Hepatocyte (in vitro differentiated cells): ENCODE results near the gene S100A7. TPM values are rescaled to one million over a fixed set of nuclear protein-coding genes. Genes with fewer than 3 reads are reported as not detected.
"Not testable (repeated sequence)": the region's sequence is repeated elsewhere in the genome, so short reads cannot be mapped to it uniquely, and the experiment has no call there.

Experiments used
- DNase-seq: peaks from one replicate; pipeline ENCODE4 v3.0.0-alpha.2; 2016; ENCODE audit warnings: low spot score
- H2AFZ ChIP-seq: fragments of 200-600 bp; sonication (generic); 2 replicates; pipeline ENCODE4 v1.6.0; 2016; ENCODE audit warnings: antibody characterized with exemption, mild to moderate bottlenecking
- H3K27ac ChIP-seq: fragments of 200-600 bp; sonication (generic); 2 replicates; pipeline ENCODE4 v1.5.1; 2016; ENCODE audit warnings: mild to moderate bottlenecking
- H3K27me3 ChIP-seq: fragments of 200-600 bp; sonication (generic); 2 replicates; pipeline ENCODE4 v1.6.1; 2016
- H3K36me3 ChIP-seq: fragments of 200-600 bp; sonication (generic); replicated peaks from 2 replicates; pipeline ENCODE4 v1.5.1; 2016; ENCODE audit warnings: low read depth; ENCODE audit not compliant: insufficient read depth
- H3K4me1 ChIP-seq: fragments of 200-600 bp; sonication (generic); 2 replicates; pipeline ENCODE4 v1.5.1; 2016; ENCODE audit warnings: mild to moderate bottlenecking, moderate library complexity; ENCODE audit not compliant: insufficient read depth
- H3K4me2 ChIP-seq: fragments of 200-600 bp; sonication (generic); 2 replicates; pipeline ENCODE4 v1.6.0; 2016
- H3K4me3 ChIP-seq: fragments of 200-600 bp; sonication (generic); 2 replicates; pipeline ENCODE4 v1.5.1; 2016; ENCODE audit warnings: mild to moderate bottlenecking
- H3K79me2 ChIP-seq: fragments of 200-600 bp; sonication (generic); 2 replicates; pipeline ENCODE4 v1.6.0; 2017; ENCODE audit warnings: mild to moderate bottlenecking
- H3K9me2 ChIP-seq: fragments of 200-600 bp; sonication (generic); replicated peaks from 2 replicates; pipeline ENCODE4 v1.6.0; 2017; ENCODE audit warnings: mild to moderate bottlenecking; ENCODE audit not compliant: insufficient read depth
- H3K9me3 ChIP-seq: fragments of 200-600 bp; sonication (generic); 2 replicates; pipeline ENCODE4 v1.5.1; 2016; ENCODE audit warnings: low read depth, mild to moderate bottlenecking
- H4K20me1 ChIP-seq: fragments of 200-600 bp; sonication (generic); 2 replicates; pipeline ENCODE4 v1.6.0; 2016; ENCODE audit warnings: mild to moderate bottlenecking; ENCODE audit not compliant: insufficient read depth, poor library complexity, severe bottlenecking
- CTCF ChIP-seq: fragments of 200-600 bp; sonication (generic); IDR thresholded peaks from 2 replicates; pipeline ENCODE4 v1.5.1; 2016; ENCODE audit warnings: antibody characterized with exemption, mild to moderate bottlenecking; ENCODE audit not compliant: poor library complexity
- EZH2 ChIP-seq: fragments of 200-600 bp; sonication (generic); IDR thresholded peaks from 2 replicates; pipeline ENCODE4 v1.6.1; 2016; ENCODE audit warnings: antibody characterized with exemption, mild to moderate bottlenecking, borderline replicate concordance
- EZH2phosphoT487 ChIP-seq: fragments of 200-600 bp; sonication (generic); IDR thresholded peaks from one replicate; pipeline ENCODE4 v1.6.1; 2018; ENCODE audit warnings: antibody characterized with exemption, mild to moderate bottlenecking, low read depth, moderate library complexity; ENCODE audit not compliant: unreplicated experiment, severe bottlenecking
- WGBS: methylation state at CpG from one replicate; pipeline ENCODE4 v1.1.6; 2016; ENCODE audit warnings: low lambda C conversion rate; ENCODE audit errors: missing lambda C conversion rate; 5-methylcytosine and 5-hydroxymethylcytosine counted together
- polyA plus RNA-seq: library from polyadenylated mRNA; unstranded; fragments of >200 nt; fragmentation: Nextera tagmentation; extraction: Ambion mirVana; gene quantifications from 2 replicates; pipeline ENCODE4 v1.2.1, GENCODE V29; 2016
- total RNA-seq: library from RNA; depleted of rRNA; stranded (reverse); fragments of >200 nt; gene quantifications from 2 replicates; pipeline ENCODE4 v1.2.3, GENCODE V29; 2014

The S100A7 gene
- total and polyA plus RNA-seq, 2 experiments from 2014 or later: 0.60 to 1.0 TPM

- H3K9me2 ChIP-seq: no peaks in the 10 kb centered on the region
- H2AFZ ChIP-seq: no peak overlapping the region
- H3K9me3 ChIP-seq: no peaks in the 10 kb centered on the region
- H4K20me1 ChIP-seq: no peaks in the 10 kb centered on the region
- no peaks in the 10 kb centered on the region for H3K36me3 ChIP-seq
- no peak overlapping the region for H3K4me3 ChIP-seq
- no peaks in the 10 kb centered on the region for H3K79me2 ChIP-seq
- H3K4me2 ChIP-seq: no peak overlapping the region
- H3K27ac ChIP-seq: no peak overlapping the region
- no peaks in the 10 kb centered on the region for H3K27me3 ChIP-seq
- DNase-seq: peak; percentile 50
- no peaks in the 10 kb centered on the region for H3K4me1 ChIP-seq
- 24% methylated on average over 23 of the region's 23 CpGs for WGBS
- TF ChIP-seq CTCF: peak; percentile 65
- TF ChIP-seq EZH2phosphoT487: no peak
- TF ChIP-seq EZH2: no peak
Measured at GRCh38 chr1:153465811-153466636, 5.6 kb upstream of the S100A7 start.

GRCh38 chr1:153462741-153463140 is 2.3 kb upstream of the S100A7 start:
- not testable (repeated sequence) for H3K9me3 ChIP-seq, H2AFZ ChIP-seq, H3K27me3 ChIP-seq, H3K27ac ChIP-seq, DNase-seq, H3K4me1 ChIP-seq, H3K36me3 ChIP-seq, H3K9me2 ChIP-seq, H3K79me2 ChIP-seq, H4K20me1 ChIP-seq, H3K4me3 ChIP-seq, H3K4me2 ChIP-seq

- H3K4me2 ChIP-seq: no peak overlapping the region
- TF ChIP-seq EZH2 (no peak), CTCF (no peak), EZH2phosphoT487 (no peak)
- no peaks in the 10 kb centered on the region for H3K9me2 ChIP-seq
- 82% methylated on average over 2 of the region's 2 CpGs for WGBS
- H2AFZ ChIP-seq: no peak overlapping the region
- H3K4me1 ChIP-seq: no peaks in the 10 kb centered on the region
- H3K9me3 ChIP-seq: no peaks in the 10 kb centered on the region
- no peaks in the 10 kb centered on the region for H3K36me3 ChIP-seq
- H3K27me3 ChIP-seq: no peaks in the 10 kb centered on the region
- DNase-seq: no peak
- no peaks in the 10 kb centered on the region for H3K79me2 ChIP-seq
- H3K27ac ChIP-seq: no peak overlapping the region
- H3K4me3 ChIP-seq: no peak overlapping the region
- H4K20me1 ChIP-seq: no peaks in the 10 kb centered on the region
Measured at GRCh38 chr1:153459655-153460054, 796 bp downstream of the S100A7 start.

GRCh38 chr1:153456396-153456795 is 4.1 kb downstream of the S100A7 start:
- H3K27me3 ChIP-seq: no peaks in the 10 kb centered on the region
- H3K4me2 ChIP-seq: no peak overlapping the region
- no peaks in the 10 kb centered on the region for H3K9me2 ChIP-seq
- TF ChIP-seq CTCF (no peak), EZH2 (no peak)
- H4K20me1 ChIP-seq: no peaks in the 10 kb centered on the region
- no peak overlapping the region for H3K4me3 ChIP-seq
- H3K9me3 ChIP-seq: no peaks in the 10 kb centered on the region
- DNase-seq: no peak
- no peak overlapping the region for H3K27ac ChIP-seq
- H3K4me1 ChIP-seq: no peaks in the 10 kb centered on the region
- no peaks in the 10 kb centered on the region for H3K79me2 ChIP-seq
- WGBS: 44% methylated on average over 1 of the region's 1 CpG
- no peak overlapping the region for H2AFZ ChIP-seq
- no peaks in the 10 kb centered on the region for H3K36me3 ChIP-seq

GRCh38 chr1:153448851-153449250 is 11.6 kb downstream of the S100A7 start:
- H3K4me3 ChIP-seq, H3K4me1 ChIP-seq, H3K27me3 ChIP-seq, H3K9me2 ChIP-seq, H2AFZ ChIP-seq, DNase-seq, H3K36me3 ChIP-seq, H3K79me2 ChIP-seq, H3K9me3 ChIP-seq, H3K4me2 ChIP-seq, H3K27ac ChIP-seq, H4K20me1 ChIP-seq: not testable (repeated sequence)
- WGBS: 88% methylated on average over 4 of the region's 4 CpGs
